ENCODE results near the gene CAMP. TPM values are rescaled to one million over a fixed set of nuclear protein-coding genes. Genes with fewer than 3 reads are reported as not detected.
A peak's percentile ranks its signal among the peaks of the same experiment; 100 is the strongest.
"Not testable (repeated sequence)": the region's sequence is repeated elsewhere in the genome, so short reads cannot be mapped to it uniquely, and the experiment has no call there.

CAMP gene
- total RNA-seq, 2 experiments from 2014 or later, result not detected

DNA sequence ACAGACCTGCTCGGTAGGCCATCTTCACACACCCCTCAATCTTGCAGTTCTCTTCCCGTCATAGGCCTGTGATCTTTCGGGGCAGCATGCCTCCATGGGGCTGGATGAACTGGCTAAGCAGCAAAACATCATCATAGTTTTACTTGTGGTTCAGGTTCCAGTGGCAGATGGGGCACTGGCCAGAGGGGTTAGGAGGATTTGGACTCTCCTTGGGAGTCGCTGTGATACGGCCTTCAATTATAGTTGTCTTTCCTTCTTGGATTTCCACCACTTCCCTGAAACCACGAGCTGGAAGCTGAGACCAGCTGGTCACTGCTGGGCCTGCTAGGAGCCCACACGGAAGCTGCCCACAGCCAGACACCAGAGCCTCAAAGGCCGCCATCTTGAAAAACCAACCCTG, 33.3 kb downstream of the CAMP start:
- no peak overlapping the region for H3K4me3 Mint-ChIP-seq
- intact Hi-C loops (cut with DNase I, micrococcal nuclease), result no loop called here
- H3K27ac Mint-ChIP-seq, result no peak overlapping the region
- peaks cover 46% of the 10 kb centered on the region for H3K36me3 Mint-ChIP-seq (ENCODE audit: low read depth)
- H3K27me3 Mint-ChIP-seq, result no peaks in the 10 kb centered on the region
- CTCF ChIA-PET, result interaction anchor here (0.8 to 0.9 kb wide), 2 partner anchors 183 to 187 kb away, joined by 3 read pairs; partner anchors contain the start of genes CCDC51 and TMA7
- peaks cover 2% of the 10 kb centered on the region for H3K4me1 Mint-ChIP-seq
- ATAC-seq (no peak), DNase-seq (no peak)
- peaks cover 2% of the 10 kb centered on the region for H3K9me3 Mint-ChIP-seq (ENCODE audit: low read depth)
- POLR2A ChIA-PET, result interaction anchor here (0.5 kb wide), 1 partner anchor 189 kb away, joined by 4 read pairs; no protein-coding TSS in a partner anchor

DNA sequence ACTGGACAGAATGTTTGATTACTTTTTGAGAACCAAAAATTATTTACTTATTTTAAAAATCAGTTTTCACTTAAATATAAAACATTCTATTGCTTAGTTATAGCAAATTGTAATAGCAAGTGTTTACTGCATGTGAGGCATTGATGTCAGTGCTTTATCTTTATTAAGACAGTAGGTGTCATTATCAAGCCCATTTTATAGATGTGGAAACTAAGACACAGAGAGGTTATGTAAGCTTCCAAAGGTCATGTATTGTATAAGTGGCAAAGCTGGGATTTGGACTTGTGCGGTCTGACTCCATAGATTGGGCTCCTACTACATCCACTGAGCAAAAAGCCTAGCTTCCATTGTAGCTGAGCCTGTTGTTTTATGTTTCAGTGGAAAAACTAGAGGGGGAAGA, 35.2 kb downstream of the CAMP start:
- ChIA-PET POLR2A (no interaction called here), CTCF (interaction anchor here (0.7 to 1.5 kb wide), 4 partner anchors 10 to 177 kb away, joined by 3 to 5 read pairs (median 3); no protein-coding TSS in a partner anchor)
- DNase-seq, result no peak
- Mint-ChIP-seq H3K9me3 (ENCODE audit: low read depth) (peaks cover 2% of the 10 kb centered on the region), H3K27ac (no peak overlapping the region), H3K4me1 (peaks cover 2% of the 10 kb centered on the region), H3K27me3 (no peaks in the 10 kb centered on the region), H3K36me3 (ENCODE audit: low read depth) (peaks cover 46% of the 10 kb centered on the region), H3K4me3 (no peak overlapping the region)
- intact Hi-C loops (cut with DNase I, micrococcal nuclease), result no loop called here
- no peak for ATAC-seq

DNA sequence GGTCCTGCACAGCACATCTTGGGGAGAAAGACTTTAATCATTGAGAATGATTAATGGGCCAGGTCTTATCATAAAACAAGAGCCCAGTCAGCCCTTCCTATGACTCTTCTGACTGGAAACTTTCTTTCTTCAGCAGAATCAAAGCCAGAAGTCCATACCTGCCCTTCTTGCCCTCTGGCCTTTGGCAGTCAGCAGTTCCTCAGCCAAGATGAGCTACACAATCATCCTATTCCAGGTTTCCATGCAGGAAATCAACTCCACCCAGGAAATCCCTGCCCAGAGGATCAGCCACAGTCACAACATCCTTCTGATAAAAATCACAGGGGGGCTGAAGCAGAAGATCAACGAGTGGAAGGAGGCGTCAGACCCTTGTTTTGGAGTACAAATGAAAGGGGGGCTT, 44.5 kb downstream of the CAMP start:
- ATAC-seq (no peak), DNase-seq (no peak)
- ChIA-PET POLR2A (interaction anchor here (0.6 to 2.7 kb wide), 8 partner anchors 11 to 482 kb away, joined by 3 to 23 read pairs (median 4); partner anchors contain the start of gene ZNF589), CTCF (interaction anchor here (0.6 to 4.1 kb wide), 11 partner anchors 9 to 1149 kb away, joined by 3 to 57 read pairs (median 4); partner anchors contain the start of genes CCDC51, TMA7 and ZNF589)
- H3K4me1 Mint-ChIP-seq, result peaks cover 37% of the 10 kb centered on the region
- peak overlapping the region; percentile 57 for H3K4me3 Mint-ChIP-seq
- intact Hi-C loops (cut with DNase I, micrococcal nuclease), result loop anchor here (1.0 to 10.0 kb wide), 10 partner anchors 26 to 651 kb away; partner anchors contain the start of genes NME6 (in 2 of the 2), ZNF589 (in 2 of the 2), ARIH2 (in 1 of the 2) and CCDC51 (in 1 of the 2)
- peak overlapping the region; percentile 92 for H3K27ac Mint-ChIP-seq
- peaks cover 46% of the 10 kb centered on the region for H3K36me3 Mint-ChIP-seq (ENCODE audit: low read depth)
- H3K9me3 Mint-ChIP-seq (ENCODE audit: low read depth), result no peaks in the 10 kb centered on the region
- no peaks in the 10 kb centered on the region for H3K27me3 Mint-ChIP-seq

DNA sequence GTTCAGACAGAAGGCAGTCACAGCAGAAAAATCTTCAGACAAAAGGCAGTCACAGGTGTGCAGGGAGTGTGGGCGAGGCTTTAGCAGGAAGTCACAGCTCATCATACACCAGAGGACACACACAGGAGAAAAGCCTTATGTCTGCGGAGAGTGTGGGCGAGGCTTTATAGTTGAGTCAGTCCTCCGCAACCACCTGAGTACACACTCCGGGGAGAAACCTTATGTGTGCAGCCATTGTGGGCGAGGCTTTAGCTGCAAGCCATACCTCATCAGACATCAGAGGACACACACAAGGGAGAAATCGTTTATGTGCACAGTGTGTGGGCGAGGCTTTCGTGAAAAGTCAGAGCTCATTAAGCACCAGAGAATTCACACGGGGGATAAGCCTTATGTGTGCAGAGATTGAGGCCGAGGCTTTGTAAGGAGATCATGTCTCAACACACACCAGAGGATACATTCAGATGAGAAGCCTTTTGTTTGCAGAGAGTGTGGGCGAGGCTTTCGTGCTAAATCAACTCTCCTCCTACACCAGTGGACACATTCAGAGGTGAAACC, 45.2 kb downstream of the CAMP start:
- DNase-seq (peak; percentile 95), ATAC-seq (peak; percentile 91)
- Mint-ChIP-seq H3K4me1 (peaks cover 38% of the 10 kb centered on the region), H3K36me3 (ENCODE audit: low read depth) (peaks cover 46% of the 10 kb centered on the region), H3K9me3 (ENCODE audit: low read depth) (no peaks in the 10 kb centered on the region), H3K27ac (peak overlapping the region; percentile 92), H3K4me3 (peak overlapping the region; percentile 57), H3K27me3 (no peaks in the 10 kb centered on the region)
- POLR2A ChIA-PET, result interaction anchor here (0.6 to 2.7 kb wide), 14 partner anchors 9 to 1849 kb away, joined by 3 to 23 read pairs (median 4); partner anchors contain the start of genes CCDC51, TMA7 and ZNF589
- intact Hi-C loops (cut with DNase I, micrococcal nuclease), result loop anchor here (1.0 to 10.0 kb wide), 10 partner anchors 27 to 650 kb away; partner anchors contain the start of genes NME6 (in 2 of the 2), ZNF589 (in 2 of the 2), ARIH2 (in 1 of the 2) and CCDC51 (in 1 of the 2)
- CTCF ChIA-PET, result interaction anchor here (0.5 to 4.1 kb wide), 17 partner anchors 9 to 1150 kb away, joined by 3 to 57 read pairs (median 4); partner anchors contain the start of genes CCDC51, TMA7 and ZNF589

DNA sequence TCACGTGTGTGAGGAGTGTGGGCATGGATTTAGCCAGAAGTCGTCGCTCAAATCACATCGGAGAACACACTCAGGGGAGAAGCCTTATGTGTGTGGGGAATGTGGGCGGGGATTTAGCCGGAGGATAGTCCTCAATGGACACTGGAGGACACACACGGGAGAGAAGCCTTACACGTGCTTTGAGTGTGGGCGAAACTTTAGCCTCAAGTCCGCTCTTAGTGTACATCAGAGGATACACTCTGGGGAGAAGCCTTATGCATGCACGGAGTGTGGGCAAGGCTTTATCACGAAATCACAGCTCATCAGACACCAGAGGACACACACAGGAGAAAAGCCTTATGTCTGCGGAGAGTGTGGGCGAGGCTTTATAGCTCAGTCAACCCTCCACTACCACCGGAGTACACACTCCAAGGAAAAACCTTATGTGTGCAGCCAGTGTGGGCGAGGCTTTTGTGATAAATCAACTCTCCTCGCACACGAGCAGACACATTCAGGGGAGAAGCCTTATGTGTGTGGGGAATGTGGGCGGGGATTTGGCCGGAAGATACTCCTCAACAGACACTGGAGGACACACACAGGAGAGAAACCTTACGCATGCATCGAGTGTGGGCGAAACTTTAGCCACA, 45.8 kb downstream of the CAMP start:
- Mint-ChIP-seq H3K9me3 (ENCODE audit: low read depth) (no peaks in the 10 kb centered on the region), H3K27me3 (no peaks in the 10 kb centered on the region), H3K4me3 (peak overlapping the region; percentile 57), H3K36me3 (ENCODE audit: low read depth) (peaks cover 42% of the 10 kb centered on the region), H3K27ac (peak overlapping the region; percentile 92), H3K4me1 (peaks cover 40% of the 10 kb centered on the region)
- intact Hi-C loops (cut with DNase I, micrococcal nuclease), result loop anchor here (1.0 to 10.0 kb wide), 10 partner anchors 28 to 649 kb away; partner anchors contain the start of genes NME6 (in 2 of the 2), ZNF589 (in 2 of the 2), ARIH2 (in 1 of the 2) and CCDC51 (in 1 of the 2)
- ChIA-PET CTCF (interaction anchor here (0.5 to 4.1 kb wide), 18 partner anchors 9 to 752 kb away, joined by 3 to 57 read pairs (median 4); partner anchors contain the start of gene ZNF589), POLR2A (interaction anchor here (0.6 to 2.7 kb wide), 13 partner anchors 8 to 1849 kb away, joined by 3 to 23 read pairs (median 4); partner anchors contain the start of genes CCDC51, CDC25A, TMA7 and ZNF589)
- DNase-seq (peak; percentile 78), ATAC-seq (peak; percentile 39)

DNA sequence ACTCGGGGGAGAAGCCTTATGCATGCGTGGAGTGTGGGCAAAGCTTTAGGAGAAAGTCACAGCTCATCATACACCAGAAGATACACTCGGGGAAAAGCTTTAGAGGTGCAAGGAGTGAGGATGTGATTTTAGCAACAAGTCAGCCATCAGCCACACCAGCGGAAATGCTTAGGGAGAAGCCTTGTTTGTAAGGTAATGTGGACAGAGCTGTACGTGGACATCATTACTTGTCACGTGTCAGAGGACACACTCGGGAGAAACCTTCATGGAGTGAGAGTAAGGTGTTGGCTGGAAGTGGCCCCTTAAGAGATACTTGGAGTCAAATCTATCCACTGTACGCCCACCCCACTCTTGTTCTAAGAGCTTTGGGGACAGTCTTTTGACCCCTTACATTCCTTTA, 46.3 kb downstream of the CAMP start:
- peaks cover 40% of the 10 kb centered on the region for H3K4me1 Mint-ChIP-seq
- peak overlapping the region; percentile 57 for H3K4me3 Mint-ChIP-seq
- CTCF ChIA-PET, result interaction anchor here (0.7 to 4.1 kb wide), 8 partner anchors 10 to 174 kb away, joined by 3 to 57 read pairs (median 4); partner anchors contain the start of genes CCDC51, TMA7 and ZNF589
- POLR2A ChIA-PET, result interaction anchor here (1.1 to 2.7 kb wide), 6 partner anchors 8 to 181 kb away, joined by 3 to 23 read pairs (median 5); partner anchors contain the start of genes CDC25A and ZNF589
- no peak for ATAC-seq
- no peak for DNase-seq
- H3K27ac Mint-ChIP-seq, result peak overlapping the region; percentile 92
- intact Hi-C loops (cut with DNase I, micrococcal nuclease), result loop anchor here in 1 of 2 experiments (10.0 kb wide), 1 partner anchor 285 kb away; the partner anchor contains the start of gene PFKFB4
- H3K27me3 Mint-ChIP-seq, result no peaks in the 10 kb centered on the region
- H3K36me3 Mint-ChIP-seq (ENCODE audit: low read depth), result peaks cover 39% of the 10 kb centered on the region
- no peaks in the 10 kb centered on the region for H3K9me3 Mint-ChIP-seq (ENCODE audit: low read depth)

DNA sequence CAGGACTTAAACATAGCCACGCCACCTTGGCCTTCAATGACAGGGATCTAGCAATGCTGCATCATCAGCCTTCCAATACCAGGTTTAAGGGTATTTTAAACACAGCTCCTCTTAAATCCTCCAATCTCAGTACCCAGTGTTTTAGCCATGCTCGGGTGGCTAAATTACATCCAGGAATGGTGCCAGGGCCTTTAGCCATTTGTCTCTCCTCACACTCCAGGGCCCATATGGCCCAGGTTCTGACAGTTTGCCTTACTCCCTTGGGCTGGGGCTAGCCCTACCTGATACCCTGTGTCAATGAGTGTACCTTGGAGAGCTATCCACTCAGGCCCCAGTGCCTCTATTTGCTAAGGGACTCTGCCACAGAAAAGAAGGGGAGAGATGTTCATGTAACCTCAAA, 47.0 kb downstream of the CAMP start:
- H3K27me3 Mint-ChIP-seq, result no peaks in the 10 kb centered on the region
- H3K4me1 Mint-ChIP-seq, result peaks cover 40% of the 10 kb centered on the region
- H3K4me3 Mint-ChIP-seq, result no peak overlapping the region
- ATAC-seq (no peak), DNase-seq (no peak)
- ChIA-PET CTCF (interaction anchor here (0.8 to 4.1 kb wide), 7 partner anchors 11 to 279 kb away, joined by 3 to 57 read pairs (median 5); partner anchors contain the start of genes CCDC51, TMA7 and ZNF589), POLR2A (no interaction called here)
- peak overlapping the region; percentile 92 for H3K27ac Mint-ChIP-seq
- no peaks in the 10 kb centered on the region for H3K9me3 Mint-ChIP-seq (ENCODE audit: low read depth)
- peaks cover 39% of the 10 kb centered on the region for H3K36me3 Mint-ChIP-seq (ENCODE audit: low read depth)
- intact Hi-C loops (cut with DNase I, micrococcal nuclease), result loop anchor here (5.0 to 10.0 kb wide), 2 partner anchors 132 to 134 kb away; no protein-coding TSS in a partner anchor

DNA sequence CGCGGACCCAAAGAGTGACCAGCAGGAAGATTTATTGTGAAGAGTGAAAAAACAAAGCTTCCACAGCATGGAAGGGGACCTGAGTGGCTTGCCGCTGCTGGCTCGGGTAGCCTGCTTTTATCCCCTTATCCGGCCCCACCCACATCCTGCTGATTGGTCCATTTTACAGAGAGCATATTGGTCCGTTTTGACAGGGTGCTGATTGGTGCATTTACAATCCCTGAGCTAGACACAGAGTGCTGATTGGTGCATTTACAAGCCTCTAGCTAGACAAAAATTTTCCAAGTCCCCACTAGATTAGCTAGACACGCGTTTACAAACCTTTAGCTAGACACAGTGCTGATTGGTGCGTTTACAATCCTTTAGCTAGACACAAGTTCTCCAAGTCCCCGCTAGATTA, 47.9 kb downstream of the CAMP start:
- not testable (repeated sequence) for H3K27ac Mint-ChIP-seq; H3K27me3 Mint-ChIP-seq; H3K4me3 Mint-ChIP-seq; H3K9me3 Mint-ChIP-seq (ENCODE audit: low read depth); ATAC-seq
- DNase-seq, result peak; percentile 17
- POLR2A ChIA-PET, result interaction anchor here (0.6 to 1.0 kb wide), 2 partner anchors 11 to 165 kb away, joined by 3 to 11 read pairs; no protein-coding TSS in a partner anchor
- CTCF ChIA-PET, result interaction anchor here (0.8 to 5.3 kb wide), 6 partner anchors 11 to 278 kb away, joined by 3 to 77 read pairs (median 4); no protein-coding TSS in a partner anchor
- Mint-ChIP-seq H3K36me3 (ENCODE audit: low read depth) (peaks cover 35% of the 10 kb centered on the region), H3K4me1 (peaks cover 40% of the 10 kb centered on the region)
- intact Hi-C loops (cut with DNase I, micrococcal nuclease), result loop anchor here (5.0 to 10.0 kb wide), 2 partner anchors 131 to 134 kb away; no protein-coding TSS in a partner anchor

DNA sequence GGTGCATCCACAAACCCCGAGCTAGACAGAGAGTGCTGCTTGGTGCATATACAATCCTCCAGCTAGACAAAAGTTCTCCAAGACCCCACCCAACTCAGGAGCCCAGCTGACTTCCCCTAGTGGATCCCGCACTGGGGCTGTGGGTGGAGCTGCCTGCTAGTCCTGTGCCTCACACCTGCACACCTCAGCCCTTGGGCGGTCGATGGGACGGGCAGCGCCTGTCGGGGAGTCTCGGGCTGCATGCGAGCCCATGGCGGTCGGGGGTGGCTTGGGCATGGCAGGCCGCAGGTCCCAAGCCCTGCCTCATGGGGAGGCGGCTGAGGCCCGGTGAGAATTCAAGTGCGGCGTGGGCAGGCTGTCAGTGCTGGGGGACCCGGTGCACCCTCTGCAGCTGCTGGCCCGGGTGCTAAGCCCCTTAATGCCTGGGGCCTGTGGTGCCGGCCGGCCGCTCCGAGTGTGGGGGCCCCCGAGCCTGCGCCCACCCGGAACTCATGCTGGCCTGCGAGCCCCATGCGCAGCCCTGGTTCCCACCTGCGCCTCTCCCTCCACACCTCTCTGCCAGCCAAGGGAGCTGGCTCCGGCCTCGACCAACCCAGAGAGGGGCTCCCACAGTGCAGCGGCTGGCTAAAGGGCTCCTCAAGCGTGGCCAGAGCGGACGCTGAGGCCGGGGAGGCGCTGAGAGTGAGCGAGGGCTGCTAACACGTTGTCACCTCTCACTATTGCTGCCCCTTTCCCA, 48.6 kb downstream of the CAMP start:
- intact Hi-C loops (cut with DNase I, micrococcal nuclease), result loop anchor here (2.0 to 10.0 kb wide), 3 partner anchors 130 to 277 kb away; no protein-coding TSS in a partner anchor
- Mint-ChIP-seq H3K27ac (no peak overlapping the region), H3K4me1 (peaks cover 38% of the 10 kb centered on the region), H3K27me3 (no peaks in the 10 kb centered on the region), H3K36me3 (ENCODE audit: low read depth) (peaks cover 31% of the 10 kb centered on the region), H3K4me3 (no peak overlapping the region), H3K9me3 (ENCODE audit: low read depth) (no peaks in the 10 kb centered on the region)
- ATAC-seq, result no peak
- CTCF ChIA-PET, result interaction anchor here (0.5 to 5.3 kb wide), 8 partner anchors 10 to 163 kb away, joined by 3 to 77 read pairs (median 4); no protein-coding TSS in a partner anchor
- no peak for DNase-seq
- POLR2A ChIA-PET, result interaction anchor here (0.6 to 1.0 kb wide), 2 partner anchors 10 to 164 kb away, joined by 3 to 11 read pairs; no protein-coding TSS in a partner anchor

Data from activated CD4-positive, alpha-beta T cell treated with anti-CD3 and anti-CD28 coated beads for 36 hours (primary cell).